ENCODE measurements around the gene HMGCR.

HMGCR gene

DNA sequence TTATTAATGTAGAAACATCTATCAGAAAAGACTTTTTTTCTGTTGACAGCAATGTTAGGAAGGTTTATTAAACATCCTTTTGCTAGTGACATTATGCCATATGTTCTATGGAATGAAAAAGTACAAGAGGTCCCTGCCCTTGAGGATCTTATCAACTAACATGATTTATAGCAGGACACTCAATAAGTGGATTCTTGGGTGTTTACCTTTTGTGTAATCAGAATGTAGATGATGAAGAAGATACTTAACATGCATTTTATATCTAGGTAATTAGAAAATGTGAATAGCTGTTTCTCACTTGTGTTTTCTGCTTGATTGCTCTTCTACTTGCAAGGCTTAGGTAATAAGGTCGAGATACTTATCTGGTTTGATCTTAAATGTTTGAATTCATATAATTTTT is 4.9 kb downstream of the HMGCR start:
- no peak for FAIRE-seq

- FAIRE-seq, result no peak
Measured at GRCh38 chr5:75342836-75343235, 5.8 kb downstream of the HMGCR start.

- FAIRE-seq, result no peak
Measured at GRCh38 chr5:75348241-75348640, 11.2 kb downstream of the HMGCR start.

- no peak for FAIRE-seq
Measured at GRCh38 chr5:75349663-75350062, 12.6 kb downstream of the HMGCR start.

DNA sequence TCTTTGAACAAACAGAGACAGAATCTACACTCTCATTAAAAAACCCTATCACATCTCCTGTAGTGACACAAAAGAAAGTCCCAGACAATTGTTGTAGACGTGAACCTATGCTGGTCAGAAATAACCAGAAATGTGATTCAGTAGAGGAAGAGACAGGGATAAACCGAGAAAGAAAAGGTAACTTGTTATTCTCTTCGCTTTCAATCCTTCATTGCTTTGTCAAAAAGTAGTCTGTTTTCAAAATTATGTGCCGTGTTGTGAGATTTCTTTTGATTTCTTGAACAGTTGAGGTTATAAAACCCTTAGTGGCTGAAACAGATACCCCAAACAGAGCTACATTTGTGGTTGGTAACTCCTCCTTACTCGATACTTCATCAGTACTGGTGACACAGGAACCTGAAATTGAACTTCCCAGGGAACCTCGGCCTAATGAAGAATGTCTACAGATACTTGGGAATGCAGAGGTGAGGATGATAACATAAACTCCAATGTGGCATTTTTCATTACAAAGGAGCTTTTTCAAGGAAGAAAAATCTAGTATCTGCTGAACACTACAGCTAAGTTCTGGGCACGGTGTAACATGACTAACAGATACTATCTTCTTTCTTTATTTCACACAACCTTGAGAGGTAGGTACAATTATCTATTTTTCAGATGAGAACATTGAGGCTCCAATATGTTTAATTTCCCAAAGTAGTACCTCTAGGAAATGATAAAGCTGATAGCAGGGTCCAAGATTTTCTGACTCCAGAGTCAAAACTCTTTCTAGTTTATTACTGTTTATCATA is 14.3 kb downstream of the HMGCR start:
- no peak for FAIRE-seq

DNA sequence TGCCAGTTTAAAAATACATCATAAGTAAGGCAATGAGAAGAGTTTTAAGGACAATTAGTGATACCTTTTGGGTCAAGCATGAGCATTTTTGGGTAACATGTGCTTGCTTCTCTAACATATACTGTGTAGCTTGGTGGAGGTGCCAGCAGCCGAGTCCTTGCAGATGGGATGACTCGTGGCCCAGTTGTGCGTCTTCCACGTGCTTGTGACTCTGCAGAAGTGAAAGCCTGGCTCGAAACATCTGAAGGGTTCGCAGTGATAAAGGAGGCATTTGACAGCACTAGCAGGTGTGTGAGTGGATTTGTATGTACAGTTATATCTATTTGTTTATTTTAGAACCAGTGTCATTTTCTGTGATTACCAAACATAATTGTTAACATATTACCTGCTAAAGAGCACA is 18.2 kb downstream of the HMGCR start:
- no peak for FAIRE-seq

- FAIRE-seq, result no peak
Measured at GRCh38 chr5:75356719-75357118, 19.7 kb downstream of the HMGCR start.

GRCh38 chr5:75358117-75358516 is 21.1 kb downstream of the HMGCR start:
- FAIRE-seq, result no peak

GRCh38 chr5:75361310-75361709 is 24.3 kb downstream of the HMGCR start:
- FAIRE-seq, result no peak

DNA sequence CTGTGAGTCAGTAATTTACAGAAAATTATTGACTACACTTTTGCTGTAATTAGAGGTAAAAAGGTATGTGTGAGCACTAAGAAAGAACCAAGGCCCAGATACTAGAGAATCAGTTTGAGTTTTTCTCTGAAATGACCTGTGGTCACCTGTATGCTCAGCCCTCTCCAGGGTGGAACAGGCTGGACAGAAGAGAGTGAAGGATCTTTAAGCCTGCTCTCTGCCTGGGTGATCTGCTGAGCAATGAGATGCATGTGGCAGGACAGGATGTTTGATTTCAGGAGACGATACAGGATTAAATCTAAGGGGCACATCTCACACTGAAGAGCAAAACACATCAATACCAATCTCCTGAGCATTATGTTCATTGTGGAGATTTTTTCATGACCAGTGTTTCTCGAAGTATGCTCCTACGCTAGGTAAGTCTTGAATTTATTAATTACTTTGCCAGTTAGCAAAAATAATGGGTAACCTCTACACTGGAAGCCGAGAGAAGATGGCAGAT is 25.5 kb downstream of the HMGCR start:
- no peak for FAIRE-seq

GRCh38 chr5:75363111-75363510 is 26.1 kb downstream of the HMGCR start:
- FAIRE-seq, result no peak

DNA sequence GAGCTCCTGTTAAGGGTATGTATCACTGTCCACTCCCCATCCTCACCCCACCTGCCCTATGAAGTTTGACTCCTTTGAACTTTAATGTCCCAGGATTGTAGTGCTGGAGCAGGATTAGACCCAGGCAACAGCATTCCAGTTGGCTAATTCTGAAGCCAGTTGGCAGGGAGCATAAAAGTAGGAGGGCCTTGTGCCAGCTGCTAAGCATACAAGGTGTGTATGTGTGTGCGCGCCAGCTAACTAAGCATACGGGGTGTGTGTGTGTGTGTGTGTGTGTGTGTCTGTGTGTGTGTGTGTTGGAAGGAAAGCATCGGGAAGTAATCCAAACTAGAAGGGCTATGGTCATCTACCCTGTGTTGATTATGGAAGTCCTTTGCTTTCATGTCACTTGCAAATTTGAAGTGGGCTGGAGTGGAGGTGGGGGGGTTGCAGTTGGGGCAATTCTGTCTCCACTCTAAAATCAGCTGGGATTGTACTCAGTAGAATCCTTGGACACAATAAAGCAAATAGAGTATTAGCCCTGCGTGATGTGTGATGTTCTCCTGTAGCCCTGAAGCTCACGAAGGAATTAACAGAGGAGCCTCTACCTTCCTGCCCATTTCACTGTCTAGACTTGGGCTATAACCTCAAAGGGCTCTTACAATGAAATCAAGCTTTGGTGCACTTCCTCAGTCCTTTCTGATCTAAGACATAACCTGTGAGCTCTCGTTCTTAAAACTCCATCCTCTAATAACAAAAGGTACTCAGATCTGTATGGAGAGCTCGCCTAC is 26.9 kb downstream of the HMGCR start:
- FAIRE-seq, result no peak

DNA sequence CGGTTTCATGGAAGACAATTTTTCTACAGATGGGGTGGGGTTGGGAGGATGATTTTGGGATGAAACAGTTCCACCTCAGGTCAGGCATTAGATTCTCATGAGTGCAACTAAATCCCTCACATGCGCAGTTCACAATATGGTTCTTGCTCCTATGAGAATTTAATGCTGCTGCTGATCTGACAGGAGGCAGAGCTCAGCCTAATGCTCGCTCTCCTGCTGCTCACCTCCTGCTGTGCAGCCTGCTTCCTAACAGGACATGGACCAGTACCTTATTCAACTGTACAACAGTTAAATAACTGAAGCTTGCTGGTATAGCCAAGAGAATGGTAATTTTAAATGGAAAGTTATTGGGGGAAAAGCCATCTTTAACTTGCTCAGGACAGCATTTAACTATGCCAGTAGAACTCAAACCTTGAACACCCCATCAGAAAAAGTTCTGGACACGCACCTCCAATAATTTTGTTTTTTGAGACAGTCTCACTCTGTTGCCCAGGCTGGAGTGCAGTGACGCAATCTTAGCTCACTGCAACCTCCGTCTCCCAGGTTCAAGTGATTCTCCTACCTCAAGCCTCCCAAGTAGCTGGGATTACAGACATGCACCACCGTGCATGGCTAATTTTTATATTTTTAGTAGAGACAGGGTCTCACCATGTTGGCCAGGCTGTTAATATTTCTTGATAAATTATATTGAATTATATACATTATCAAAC is 27.7 kb downstream of the HMGCR start:
- FAIRE-seq, result no peak

- FAIRE-seq, result no peak
Measured at GRCh38 chr5:75365740-75366139, 28.7 kb downstream of the HMGCR start.

DNA sequence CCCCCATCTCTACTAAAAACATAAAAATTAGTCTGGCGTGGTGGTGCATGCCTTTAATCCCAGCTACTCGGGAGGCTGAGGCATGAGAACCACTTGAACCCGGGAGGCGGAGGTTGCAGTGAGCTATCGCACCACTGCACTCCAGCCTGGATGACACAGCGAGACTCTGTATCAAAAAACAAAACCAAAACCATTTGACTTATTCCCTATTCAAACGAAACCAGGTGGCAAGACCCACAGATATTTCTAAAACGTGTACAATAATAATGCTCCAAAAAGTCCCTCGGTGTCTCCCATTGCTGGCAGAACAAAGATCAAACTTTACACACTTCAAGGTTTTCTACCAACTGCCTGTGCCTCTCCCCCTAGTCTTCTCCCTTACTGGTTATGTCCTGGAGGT is 29.8 kb downstream of the HMGCR start:
- FAIRE-seq, result no peak

- no peak for FAIRE-seq
Measured at GRCh38 chr5:75367401-75367800, 30.4 kb downstream of the HMGCR start.

GRCh38 chr5:75368391-75368790 is 31.4 kb downstream of the HMGCR start:
- no peak for FAIRE-seq

- no peak for FAIRE-seq
Measured at GRCh38 chr5:75373862-75374261, 36.8 kb downstream of the HMGCR start.

DNA sequence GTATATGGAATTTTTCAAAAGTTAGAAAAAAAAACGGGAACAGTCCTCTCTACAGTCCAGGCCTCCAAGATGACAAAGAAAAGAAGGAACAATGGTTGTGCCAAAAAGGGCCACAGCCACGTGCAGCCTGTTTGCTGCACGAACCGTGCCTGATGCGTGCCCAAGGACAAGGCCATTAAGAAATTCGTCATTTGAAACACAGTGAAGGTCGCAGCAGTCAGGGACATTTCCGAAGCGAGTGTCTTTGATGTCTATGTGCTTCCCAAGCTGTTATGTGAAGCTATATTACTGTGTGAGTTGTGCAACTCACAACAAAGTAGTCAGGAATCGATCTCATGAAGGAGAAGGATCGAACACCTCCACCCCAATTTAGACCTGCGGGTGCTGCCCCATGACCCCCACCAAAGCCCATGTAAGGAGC is 37.4 kb downstream of the HMGCR start:
- FAIRE-seq, result no peak

GRCh38 chr5:75375414-75375813 is 38.4 kb downstream of the HMGCR start:
- FAIRE-seq, result peak; percentile 37

- FAIRE-seq, result no peak
Measured at GRCh38 chr5:75380099-75380498, 43.1 kb downstream of the HMGCR start.

- FAIRE-seq, result no peak
Measured at GRCh38 chr5:75381456-75381855, 44.4 kb downstream of the HMGCR start.

GRCh38 chr5:75384218-75384617 is 47.2 kb downstream of the HMGCR start:
- no peak for FAIRE-seq

GRCh38 chr5:75387806-75388205 is 50.8 kb downstream of the HMGCR start:
- no peak for FAIRE-seq

Measured in TTC549 (cell line).